Thyroid gland (tissue), 4 donors: ENCODE results near the gene EZR.

Source experiments
- CTCF ChIP-seq, 6 experiments: fragments of 200-600 bp in 3 of 6; fragments of 450-650 bp in 3 of 6; sonication (generic) in 3 of 6; IDR thresholded peaks; one replicate each; pipeline ENCODE4 v1.5.1; 2016 to 2019; ENCODE audit warnings: antibody characterized with exemption in 6 of 6, mild to moderate bottlenecking in 2 of 6, inconsistent platforms in 1 of 6, moderate library complexity in 1 of 6
- POLR2A ChIP-seq, 2 donors: fragments of 450-650 bp; IDR thresholded peaks; one replicate each; pipeline ENCODE4 v1.6.1; 2017; ENCODE audit warnings: antibody characterized with exemption in 2 of 2, mild to moderate bottlenecking in 2 of 2, moderate library complexity in 1 of 2

GRCh38 chr6:158787395-158787794 is 31.8 kb downstream of the EZR start:
- TF ChIP-seq CTCF (IDR thresholded peaks at IDR 0.05): no peak
- TF ChIP-seq POLR2A (IDR thresholded peaks at IDR 0.05): no peak
